CD4-positive, alpha-beta memory T cell (primary cell): ENCODE measurements around the gene VWA3B. TPM values are rescaled to one million over a fixed set of nuclear protein-coding genes. Genes with fewer than 3 reads are reported as not detected.

ENCODE experiments used
- CTCF ChIA-PET: fragments of 350-600 bp; sonication (Branson Sonifier 250); formaldehyde crosslinking; loops from one replicate; lab custom pipeline; 2021; ENCODE audit warnings: inconsistent platforms; ENCODE audit not compliant: partially characterized antibody; lab: Charles Lee
- POLR2A ChIA-PET: fragments of 350-600 bp; sonication (Branson Sonifier 250); formaldehyde crosslinking; loops from one replicate; lab custom pipeline; 2021; ENCODE audit not compliant: partially characterized antibody; lab: Charles Lee
- DNase-seq, 5 donors: peaks; one replicate each; pipeline versions ENCODE4 v3.0.0 to v3.0.0-alpha.2; 2020 to 2022; ENCODE audit warnings: mixed read lengths in 1 of 5
- H3K27ac ChIP-seq: one replicate; pipeline ENCODE4 v1.7.0; 2013; ENCODE audit warnings: low read depth, low read length
- H3K27me3 ChIP-seq: 2 replicates; pipeline ENCODE4 v1.7.0; 2013; ENCODE audit warnings: mild to moderate bottlenecking, low read length, moderate library complexity; ENCODE audit not compliant: insufficient read depth
- H3K36me3 ChIP-seq: 2 replicates; pipeline ENCODE4 v1.7.0; 2013; ENCODE audit warnings: mild to moderate bottlenecking, low read length, moderate library complexity; ENCODE audit not compliant: insufficient read depth
- H3K4me1 ChIP-seq: 2 replicates; pipeline ENCODE4 v1.7.0; 2013; ENCODE audit warnings: mild to moderate bottlenecking, low read length, moderate library complexity; ENCODE audit not compliant: insufficient read depth
- H3K4me3 ChIP-seq, 2 donors: one replicate each; pipeline ENCODE4 v1.7.0; 2013; ENCODE audit warnings: low read length in 2 of 2, mild to moderate bottlenecking in 1 of 2
- H3K9me3 ChIP-seq, 2 donors: one replicate each; pipeline ENCODE4 v1.7.0; 2013; ENCODE audit warnings: low read length in 2 of 2, control low read depth in 1 of 2; ENCODE audit not compliant: control insufficient read depth in 1 of 2
- H3K27ac Mint-ChIP-seq, 7 donors: one replicate each; pipeline ENCODE4 v1.8.0; 2020 to 2021; ENCODE audit warnings: mixed read lengths in 7 of 7, mild to moderate bottlenecking in 6 of 7, inconsistent platforms in 3 of 7, moderate library complexity in 3 of 7
- H3K27me3 Mint-ChIP-seq, 2 donors: one replicate each; pipeline ENCODE4 v1.8.0; 2020 to 2021; ENCODE audit warnings: mixed read lengths in 2 of 2
- H3K36me3 Mint-ChIP-seq, 2 donors: one replicate each; pipeline ENCODE4 v1.8.0; 2020 to 2021; ENCODE audit warnings: mixed read lengths in 2 of 2, inconsistent platforms in 1 of 2, mild to moderate bottlenecking in 1 of 2
- H3K4me1 Mint-ChIP-seq, 4 donors: one replicate each; pipeline ENCODE4 v1.8.0; 2020 to 2021; ENCODE audit warnings: mixed read lengths in 4 of 4, mild to moderate bottlenecking in 1 of 4
- H3K4me3 Mint-ChIP-seq, 8 donors: one replicate each; pipeline ENCODE4 v1.8.0; 2020 to 2021; ENCODE audit warnings: mixed read lengths in 8 of 8, mild to moderate bottlenecking in 7 of 8, moderate library complexity in 6 of 8, inconsistent platforms in 3 of 8
- H3K9me3 Mint-ChIP-seq, 8 donors: one replicate each; pipeline ENCODE4 v1.8.0; 2020 to 2021; ENCODE audit warnings: mixed read lengths in 8 of 8, mild to moderate bottlenecking in 5 of 8, inconsistent platforms in 3 of 8, moderate library complexity in 1 of 8
- intact Hi-C: fragments of 100-400 bp; cut with micrococcal nuclease; formaldehyde crosslinking; loops from one replicate; pipeline ENCODE4 v1.15.1; 2023
- polyA plus RNA-seq, 2 donors: library from polyadenylated mRNA; unstranded; fragments of 300-500 nt; fragmentation: Illumina TruSeq; gene quantifications; one replicate each; pipeline ENCODE4 v1.2.3, GENCODE V29; 2021
- total RNA-seq, 2 experiments: library from RNA; stranded (reverse); gene quantifications; one replicate each; pipeline ENCODE4 v1.2.3, GENCODE V29; 2021

Gene VWA3B
- total and polyA plus RNA-seq, 4 experiments from 2014 or later = not detected

- no peak overlapping the region for H3K4me3 Mint-ChIP-seq
- no peak for DNase-seq
- H3K27me3 ChIP-seq = no peaks in the 10 kb centered on the region
- intact Hi-C loops = no loop called here
- peaks cover 19 to 21% of the 10 kb centered on the region in 2 donors for H3K27me3 Mint-ChIP-seq
- no peaks in the 10 kb centered on the region for H3K36me3 ChIP-seq
- peaks cover 0 to 2% (median 0%) of the 10 kb centered on the region in 8 donors for H3K9me3 Mint-ChIP-seq
- H3K36me3 Mint-ChIP-seq = no peaks in the 10 kb centered on the region
- H3K4me1 Mint-ChIP-seq = no peaks in the 10 kb centered on the region
- POLR2A ChIA-PET = no interaction called here
- no peak overlapping the region for H3K27ac ChIP-seq
- no peaks in the 10 kb centered on the region for H3K9me3 ChIP-seq
- H3K27ac Mint-ChIP-seq = peak overlapping the region in 1 of 7 donors; percentile 48
- no peaks in the 10 kb centered on the region for H3K4me1 ChIP-seq
- H3K4me3 ChIP-seq = no peak overlapping the region
- CTCF ChIA-PET = no interaction called here
Observed at GRCh38 chr2:98280376-98281102, 193.6 kb downstream of the VWA3B start.

- no peaks in the 10 kb centered on the region for H3K4me1 Mint-ChIP-seq
- Histone ChIP-seq H3K9me3 (no peaks in the 10 kb centered on the region), H3K27me3 (no peaks in the 10 kb centered on the region), H3K4me1 (no peaks in the 10 kb centered on the region), H3K4me3 (no peak overlapping the region), H3K36me3 (no peaks in the 10 kb centered on the region), H3K27ac (no peak overlapping the region)
- peaks cover 22 to 24% of the 10 kb centered on the region in 2 donors for H3K27me3 Mint-ChIP-seq
- H3K36me3 Mint-ChIP-seq = no peaks in the 10 kb centered on the region
- intact Hi-C loops = no loop called here
- DNase-seq = no peak
- no peak overlapping the region for H3K27ac Mint-ChIP-seq
- no peak overlapping the region for H3K4me3 Mint-ChIP-seq
- ChIA-PET CTCF (interaction anchor here (1.4 kb wide), 1 partner anchor 12 kb away, joined by 3 read pairs; no protein-coding TSS in a partner anchor), POLR2A (no interaction called here)
- H3K9me3 Mint-ChIP-seq = peaks cover under 1 to 9% (median 7%) of the 10 kb centered on the region in 8 donors
Observed at GRCh38 chr2:98281607-98282006, 194.6 kb downstream of the VWA3B start.

DNA sequence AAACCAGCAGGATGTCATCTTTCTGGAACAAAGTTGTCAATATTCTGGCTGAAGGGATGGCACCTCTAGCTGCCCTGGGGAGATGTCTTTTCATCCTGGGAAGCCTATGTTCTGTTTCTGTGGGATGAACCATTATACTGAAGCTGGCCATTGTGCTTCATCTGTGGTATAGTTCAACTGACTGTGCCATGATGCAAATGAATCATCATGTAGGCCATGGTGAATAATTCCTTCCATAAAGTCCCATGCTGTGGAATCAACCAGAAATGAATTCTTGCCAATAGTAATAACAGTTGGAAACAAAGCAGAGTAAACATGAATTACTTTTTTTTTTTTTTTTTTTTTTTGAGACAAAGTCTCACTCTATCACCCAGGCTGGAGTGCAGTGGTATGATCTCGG lies 195.1 kb downstream of the VWA3B start:
- H3K27ac Mint-ChIP-seq = no peak overlapping the region
- ChIA-PET POLR2A (no interaction called here), CTCF (interaction anchor here (1.4 kb wide), 1 partner anchor 13 kb away, joined by 3 read pairs; no protein-coding TSS in a partner anchor)
- H3K27me3 ChIP-seq = peaks cover 3% of the 10 kb centered on the region
- no peaks in the 10 kb centered on the region for H3K36me3 ChIP-seq
- no peak overlapping the region for H3K27ac ChIP-seq
- intact Hi-C loops = no loop called here
- H3K4me1 Mint-ChIP-seq = no peaks in the 10 kb centered on the region
- H3K36me3 Mint-ChIP-seq = peaks cover 0 to 3% of the 10 kb centered on the region in 2 donors
- peaks cover 26 to 27% of the 10 kb centered on the region in 2 donors for H3K27me3 Mint-ChIP-seq
- H3K9me3 ChIP-seq = no peaks in the 10 kb centered on the region
- H3K9me3 Mint-ChIP-seq = peaks cover 2 to 12% (median 11%) of the 10 kb centered on the region in 8 donors
- H3K4me3 ChIP-seq = no peak overlapping the region
- no peaks in the 10 kb centered on the region for H3K4me1 ChIP-seq
- no peak for DNase-seq
- no peak overlapping the region for H3K4me3 Mint-ChIP-seq

DNA sequence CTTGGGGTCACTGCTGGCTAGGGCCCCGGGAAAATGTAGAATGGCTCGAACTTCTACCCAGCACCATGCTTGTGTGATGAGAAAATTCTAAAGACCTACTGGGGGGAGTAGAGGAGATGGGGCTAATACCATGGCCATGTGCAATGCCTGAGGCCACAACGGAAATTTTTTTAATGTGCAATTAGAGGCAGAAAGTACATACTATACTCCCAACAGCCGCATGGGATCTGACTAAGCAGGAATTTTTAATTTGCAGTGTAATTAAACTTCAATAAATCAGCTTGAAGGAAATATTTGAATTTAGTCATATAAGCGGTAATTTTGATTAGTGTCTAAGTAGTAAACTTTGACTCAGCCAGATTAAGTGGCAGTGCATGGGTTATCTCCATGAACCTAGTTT lies 206.1 kb downstream of the VWA3B start:
- no peaks in the 10 kb centered on the region for H3K27me3 ChIP-seq
- no peaks in the 10 kb centered on the region for H3K4me1 ChIP-seq
- H3K27ac Mint-ChIP-seq = no peak overlapping the region
- no peaks in the 10 kb centered on the region for H3K36me3 ChIP-seq
- no peak overlapping the region for H3K27ac ChIP-seq
- H3K4me1 Mint-ChIP-seq = no peaks in the 10 kb centered on the region
- ChIA-PET CTCF (no interaction called here), POLR2A (no interaction called here)
- no peak overlapping the region for H3K4me3 ChIP-seq
- H3K36me3 Mint-ChIP-seq = peaks cover 0 to 7% of the 10 kb centered on the region in 2 donors
- DNase-seq = no peak
- peaks cover 0 to 26% (median 18%) of the 10 kb centered on the region in 8 donors for H3K9me3 Mint-ChIP-seq
- intact Hi-C loops = no loop called here
- peaks cover 22% of the 10 kb centered on the region in 2 donors for H3K27me3 Mint-ChIP-seq
- no peak overlapping the region for H3K4me3 Mint-ChIP-seq
- no peaks in the 10 kb centered on the region for H3K9me3 ChIP-seq

GRCh38 chr2:98293931-98294687 lies 207.1 kb downstream of the VWA3B start:
- H3K4me3 ChIP-seq = no peak overlapping the region
- H3K27ac Mint-ChIP-seq = no peak overlapping the region
- no peaks in the 10 kb centered on the region for H3K27me3 ChIP-seq
- H3K4me1 ChIP-seq = no peaks in the 10 kb centered on the region
- peaks cover 19 to 23% of the 10 kb centered on the region in 2 donors for H3K27me3 Mint-ChIP-seq
- peaks cover 0 to 18% (median 11%) of the 10 kb centered on the region in 8 donors for H3K9me3 Mint-ChIP-seq
- H3K4me3 Mint-ChIP-seq = no peak overlapping the region
- peaks cover 0 to 7% of the 10 kb centered on the region in 2 donors for H3K36me3 Mint-ChIP-seq
- no peak for DNase-seq
- POLR2A ChIA-PET = no interaction called here
- no peaks in the 10 kb centered on the region for H3K4me1 Mint-ChIP-seq
- intact Hi-C loops = no loop called here
- H3K27ac ChIP-seq = no peak overlapping the region
- CTCF ChIA-PET = no interaction called here
- no peaks in the 10 kb centered on the region for H3K9me3 ChIP-seq
- H3K36me3 ChIP-seq = no peaks in the 10 kb centered on the region

GRCh38 chr2:98294711-98295110 lies 207.7 kb downstream of the VWA3B start:
- H3K4me1 ChIP-seq = no peaks in the 10 kb centered on the region
- no peak overlapping the region for H3K4me3 ChIP-seq
- peaks cover 0 to 7% of the 10 kb centered on the region in 2 donors for H3K36me3 Mint-ChIP-seq
- no peak overlapping the region for H3K27ac Mint-ChIP-seq
- POLR2A ChIA-PET = no interaction called here
- H3K4me1 Mint-ChIP-seq = no peaks in the 10 kb centered on the region
- CTCF ChIA-PET = no interaction called here
- H3K27ac ChIP-seq = no peak overlapping the region
- intact Hi-C loops = no loop called here
- no peak for DNase-seq
- H3K27me3 ChIP-seq = no peaks in the 10 kb centered on the region
- peaks cover 0 to 14% (median 6%) of the 10 kb centered on the region in 8 donors for H3K9me3 Mint-ChIP-seq
- H3K9me3 ChIP-seq = no peaks in the 10 kb centered on the region
- no peak overlapping the region for H3K4me3 Mint-ChIP-seq
- H3K36me3 ChIP-seq = no peaks in the 10 kb centered on the region
- peaks cover 22 to 23% of the 10 kb centered on the region in 2 donors for H3K27me3 Mint-ChIP-seq

DNA sequence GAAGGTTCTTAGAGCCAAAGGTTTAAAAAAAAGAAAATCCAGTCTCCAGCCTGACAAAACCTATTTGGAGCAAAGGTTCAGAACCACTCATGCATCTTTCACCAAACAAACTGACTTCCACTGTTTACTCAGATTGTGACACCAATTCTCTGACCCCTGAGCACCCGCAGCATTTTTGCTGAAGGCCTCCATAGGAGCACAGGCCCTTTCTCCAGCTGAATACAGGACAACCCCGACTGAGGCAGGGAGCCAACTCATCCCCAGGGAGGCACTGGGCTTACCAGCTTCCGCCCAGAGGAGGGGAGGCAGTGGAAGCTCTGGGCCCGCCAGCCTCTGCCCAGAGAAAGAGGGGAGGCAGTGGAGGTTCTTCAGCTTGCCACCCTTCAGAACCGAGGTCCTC lies 208.3 kb downstream of the VWA3B start:
- DNase-seq = no peak
- ChIA-PET CTCF (no interaction called here), POLR2A (no interaction called here)
- H3K4me1 ChIP-seq = no peaks in the 10 kb centered on the region
- H3K27me3 ChIP-seq = no peaks in the 10 kb centered on the region
- no peaks in the 10 kb centered on the region for H3K9me3 ChIP-seq
- peaks cover 20 to 21% of the 10 kb centered on the region in 2 donors for H3K27me3 Mint-ChIP-seq
- H3K36me3 Mint-ChIP-seq = peaks cover 0 to 7% of the 10 kb centered on the region in 2 donors
- H3K4me1 Mint-ChIP-seq = no peaks in the 10 kb centered on the region
- no peak overlapping the region for H3K27ac ChIP-seq
- H3K9me3 Mint-ChIP-seq = peaks cover 0 to 9% (median 1%) of the 10 kb centered on the region in 8 donors
- H3K36me3 ChIP-seq = no peaks in the 10 kb centered on the region
- intact Hi-C loops = no loop called here
- H3K4me3 Mint-ChIP-seq = no peak overlapping the region
- H3K4me3 ChIP-seq = no peak overlapping the region
- H3K27ac Mint-ChIP-seq = no peak overlapping the region
